Mesothelial cell of epicardium (in vitro differentiated cells): ENCODE data around the gene WWC2. TPM values are rescaled to one million over a fixed set of nuclear protein-coding genes. Genes with fewer than 3 reads are reported as not detected.
"Not testable (repeated sequence)": the region's sequence is repeated elsewhere in the genome, so short reads cannot be mapped to it uniquely, and the experiment has no call there.

Source experiments
- DNase-seq, 2 experiments: peaks; one replicate each; pipeline ENCODE4 v3.0.0; 2021; ENCODE audit warnings: low spot score in 2 of 2; ENCODE audit not compliant: unreplicated experiment in 2 of 2
- H3K27ac Mint-ChIP-seq: 2 replicates; pipeline ENCODE4 v1.8.0; 2021; ENCODE audit warnings: mixed read lengths
- H3K27me3 Mint-ChIP-seq: 2 replicates; pipeline ENCODE4 v1.8.0; 2021; ENCODE audit warnings: low read depth, mixed read lengths
- H3K36me3 Mint-ChIP-seq: 2 replicates; pipeline ENCODE4 v1.8.0; 2021; ENCODE audit warnings: mixed read lengths
- H3K4me1 Mint-ChIP-seq: 2 replicates; pipeline ENCODE4 v1.8.0; 2021; ENCODE audit warnings: mixed read lengths
- H3K4me3 Mint-ChIP-seq: 2 replicates; pipeline ENCODE4 v1.8.0; 2021; ENCODE audit warnings: mild to moderate bottlenecking, moderate library complexity, mixed read lengths
- H3K9me3 Mint-ChIP-seq: 2 replicates; pipeline ENCODE4 v1.8.0; 2021; ENCODE audit warnings: mixed read lengths
- CTCF ChIP-seq: fragments of 200-600 bp; sonication (generic); IDR thresholded peaks from one replicate; pipeline ENCODE4 v1.5.0; 2021; ENCODE audit warnings: antibody characterized with exemption; ENCODE audit not compliant: unreplicated experiment
- total RNA-seq: library from RNA; stranded (reverse); gene quantifications from 3 replicates; pipeline ENCODE4 v1.2.1, GENCODE V29; 2021

Gene WWC2
- total RNA-seq, 1 donor from 2014 or later, result 64.1 TPM

GRCh38 chr4:183147983-183148382 is 48.9 kb downstream of the WWC2 start:
- H3K9me3 Mint-ChIP-seq, result no peaks in the 10 kb centered on the region
- peaks cover 15% of the 10 kb centered on the region for H3K4me1 Mint-ChIP-seq
- TF ChIP-seq CTCF, result no peak

GRCh38 chr4:183149616-183150539 is 50.8 kb downstream of the WWC2 start:
- Mint-ChIP-seq H3K27me3 (no peaks in the 10 kb centered on the region), H3K36me3 (no peaks in the 10 kb centered on the region), H3K4me1 (peaks cover 16% of the 10 kb centered on the region), H3K9me3 (no peaks in the 10 kb centered on the region), H3K4me3 (no peak overlapping the region), H3K27ac (no peak overlapping the region)
- no peak for DNase-seq
- no peak for TF ChIP-seq CTCF

More at GRCh38 chr4:183147983-183148382, 48.9 kb downstream of the WWC2 start:
- Mint-ChIP-seq H3K27me3 (no peaks in the 10 kb centered on the region), H3K36me3 (no peaks in the 10 kb centered on the region), H3K4me3 (no peak overlapping the region), H3K27ac (no peak overlapping the region)
- no peak for DNase-seq

- not testable (repeated sequence) for H3K4me3 Mint-ChIP-seq, DNase-seq, H3K27ac Mint-ChIP-seq, H3K9me3 Mint-ChIP-seq, H3K27me3 Mint-ChIP-seq, H3K36me3 Mint-ChIP-seq
- H3K4me1 Mint-ChIP-seq, result peaks cover 18% of the 10 kb centered on the region
Measured at GRCh38 chr4:183150664-183151063, 51.6 kb downstream of the WWC2 start.

GRCh38 chr4:183152232-183152631 is 53.2 kb downstream of the WWC2 start:
- not testable (repeated sequence) for DNase-seq, H3K9me3 Mint-ChIP-seq, H3K4me3 Mint-ChIP-seq, H3K27me3 Mint-ChIP-seq, H3K36me3 Mint-ChIP-seq, H3K27ac Mint-ChIP-seq
- H3K4me1 Mint-ChIP-seq, result peaks cover 15% of the 10 kb centered on the region

GRCh38 chr4:183153190-183153916 is 54.3 kb downstream of the WWC2 start:
- Mint-ChIP-seq H3K36me3 (peaks cover 4% of the 10 kb centered on the region), H3K4me1 (peaks cover 12% of the 10 kb centered on the region), H3K27me3 (no peaks in the 10 kb centered on the region), H3K4me3 (no peak overlapping the region), H3K9me3 (no peaks in the 10 kb centered on the region), H3K27ac (no peak overlapping the region)
- TF ChIP-seq CTCF, result no peak
- DNase-seq, result no peak

- no peak for TF ChIP-seq CTCF
- no peak overlapping the region for H3K4me3 Mint-ChIP-seq
- DNase-seq, result no peak
- H3K27me3 Mint-ChIP-seq, result no peaks in the 10 kb centered on the region
- peak overlapping the region; percentile 72 for H3K27ac Mint-ChIP-seq
- H3K4me1 Mint-ChIP-seq, result peaks cover 8% of the 10 kb centered on the region
- H3K9me3 Mint-ChIP-seq, result no peaks in the 10 kb centered on the region
- H3K36me3 Mint-ChIP-seq, result peaks cover 4% of the 10 kb centered on the region
Measured at GRCh38 chr4:183154701-183155391, 55.8 kb downstream of the WWC2 start.
